NCI-H460 (cell line): ENCODE measurements around the gene GUK1. TPM values are rescaled to one million over a fixed set of nuclear protein-coding genes. Genes with fewer than 3 reads are reported as not detected.
"Not testable (repeated sequence)": the region's sequence is repeated elsewhere in the genome, so short reads cannot be mapped to it uniquely, and the experiment has no call there.

Source experiments
- DNase-seq: peaks from one replicate; pipeline ENCODE4 v3.0.0-alpha.2; 2016; ENCODE audit warnings: low read depth; ENCODE audit errors: extremely low read depth
- total RNA-seq: library from RNA; depleted of rRNA; stranded (reverse); fragments of >200 nt; shearing (Covaris generic); gene quantifications from 2 replicates; pipeline ENCODE4 v1.2.3, GENCODE V29; 2014

Gene GUK1
- total RNA-seq, 1 experiment from 2014 or later: 169 TPM

DNA sequence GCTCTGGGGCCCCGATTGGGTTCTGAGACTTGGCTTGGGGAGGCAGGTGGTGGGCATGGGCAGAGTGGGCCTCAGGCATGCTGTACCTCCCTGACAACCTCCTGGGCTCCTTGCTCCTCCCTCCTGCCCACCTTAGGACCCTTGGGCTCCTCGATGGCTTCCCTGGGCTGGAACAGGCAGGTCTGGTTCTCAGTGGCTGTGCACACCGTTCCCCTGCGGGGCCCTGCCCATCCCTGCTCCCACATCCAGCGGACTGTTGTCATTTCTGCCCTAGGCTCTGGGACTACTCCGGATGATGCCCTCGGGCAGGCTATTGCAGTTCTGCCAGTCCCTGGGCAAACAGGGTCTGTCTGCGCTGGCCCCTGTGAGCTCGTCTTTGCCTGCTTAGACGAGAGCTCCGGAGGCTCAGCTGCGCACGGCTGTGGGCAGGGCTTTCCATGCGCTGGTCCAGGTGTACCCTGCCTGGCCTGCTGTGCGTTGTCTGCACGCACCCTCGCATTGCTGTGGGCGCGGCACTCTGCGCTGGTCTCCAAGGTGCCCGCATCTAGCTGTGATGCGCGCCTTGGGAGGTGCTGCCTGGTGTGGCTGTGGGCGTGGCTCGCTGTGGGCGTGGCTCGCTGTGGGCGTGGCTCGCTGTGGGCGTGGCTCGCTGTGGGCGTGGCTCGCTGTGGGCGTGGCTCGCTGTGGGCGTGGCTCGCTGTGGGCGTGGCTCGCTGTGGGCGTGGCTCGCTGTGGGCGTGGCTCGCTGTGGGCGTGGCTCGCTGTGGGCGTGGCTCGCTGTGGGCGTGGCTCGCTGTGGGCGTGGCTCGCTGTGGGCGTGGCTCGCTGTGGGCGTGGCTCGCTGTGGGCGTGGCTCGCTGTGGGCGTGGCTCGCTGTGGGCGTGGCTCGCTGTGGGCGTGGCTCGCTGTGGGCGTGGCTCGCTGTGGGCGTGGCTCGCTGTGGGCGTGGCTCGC, 33.7 kb downstream of the GUK1 start:
- DNase-seq: not testable (repeated sequence)

GRCh38 chr1:228174482-228175315, 34.6 kb downstream of the GUK1 start:
- DNase-seq: no peak

- DNase-seq: no peak
Measured at GRCh38 chr1:228175316-228176023, 35.4 kb downstream of the GUK1 start.

GRCh38 chr1:228176024-228176395, 35.9 kb downstream of the GUK1 start:
- no peak for DNase-seq

DNA sequence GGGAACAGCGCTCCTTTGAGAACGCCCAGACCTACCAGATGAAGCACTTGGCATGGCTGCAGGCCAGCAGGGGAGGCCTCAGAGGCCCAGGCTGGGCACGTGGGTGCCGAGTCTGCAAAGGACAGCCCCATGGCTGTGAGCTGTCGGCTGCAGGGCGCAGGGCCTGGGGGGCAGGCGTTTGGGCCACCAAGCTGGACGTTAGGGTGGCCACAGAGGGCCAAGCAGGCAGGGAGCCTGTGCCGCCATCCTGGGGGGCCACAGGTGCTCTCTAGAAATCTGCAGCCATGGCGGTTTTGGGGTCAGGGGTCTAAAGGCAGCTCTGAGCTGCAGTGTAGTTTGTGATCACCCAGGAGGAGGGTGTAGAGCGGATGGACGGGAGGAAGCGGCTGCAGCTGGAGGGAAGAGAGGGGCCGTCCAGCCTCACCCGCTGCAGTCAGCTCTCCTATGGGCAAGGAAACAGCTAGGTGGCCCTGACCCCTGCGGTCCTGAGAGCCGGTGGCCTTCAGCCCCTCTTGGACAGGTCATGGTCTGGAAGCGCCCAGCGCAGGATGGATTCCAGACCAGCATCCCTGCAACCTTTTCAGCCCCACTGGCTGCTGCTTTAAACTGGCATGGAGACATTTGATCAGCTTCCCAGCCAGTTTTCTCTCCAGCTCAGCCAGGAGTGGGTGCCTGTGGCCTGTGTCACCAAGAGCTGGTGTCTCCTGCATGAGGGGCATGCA, 36.5 kb downstream of the GUK1 start:
- no peak for DNase-seq

- no peak for DNase-seq
Measured at GRCh38 chr1:228177183-228177475, 37.0 kb downstream of the GUK1 start.

DNA sequence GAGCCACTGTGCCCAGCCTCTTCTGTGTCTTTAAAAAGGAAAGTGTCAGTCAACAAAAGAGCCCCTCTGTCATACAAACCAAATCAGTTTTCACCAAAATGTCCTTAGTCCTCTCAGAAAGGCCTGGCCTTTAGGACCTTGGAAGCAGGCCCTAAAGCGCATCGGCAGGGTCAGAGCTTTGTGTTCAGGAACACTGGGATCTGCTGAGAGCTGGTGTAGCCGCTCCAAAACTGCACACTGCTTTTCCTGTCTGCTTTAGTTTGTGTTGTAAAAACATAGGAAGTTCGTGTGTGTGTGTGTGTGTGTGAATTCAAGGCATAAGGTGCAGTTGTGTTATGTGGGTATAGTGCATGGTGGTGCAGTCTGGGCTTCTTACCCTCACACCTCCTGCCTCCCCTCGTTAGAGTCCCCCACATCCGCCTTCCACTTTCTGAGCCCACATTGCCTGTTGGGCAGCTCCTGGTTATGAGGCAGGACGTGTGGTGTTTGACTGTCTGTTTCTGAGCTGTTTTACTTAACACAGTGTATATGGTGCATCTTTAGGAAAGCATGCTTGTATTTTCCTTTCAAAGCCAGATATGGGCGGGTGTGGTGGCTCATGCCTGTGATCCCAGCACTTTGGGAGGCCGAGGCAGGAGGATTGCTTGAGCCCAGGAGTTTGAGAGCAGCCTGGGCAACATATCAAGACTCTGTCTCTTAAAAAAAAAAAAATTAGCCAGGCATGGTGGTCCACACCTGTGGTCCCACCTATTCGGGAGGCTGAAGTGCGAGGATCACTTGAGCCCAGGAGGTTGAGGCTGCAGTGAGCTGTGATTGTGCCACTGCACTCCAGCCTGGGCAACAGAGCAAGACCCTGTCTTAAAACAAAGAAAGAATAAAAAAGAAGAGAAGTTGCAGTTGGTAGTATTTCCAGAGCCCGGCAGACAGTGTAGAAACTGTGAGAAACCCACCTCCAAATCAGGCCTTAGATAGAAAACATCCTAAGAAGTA, 37.9 kb downstream of the GUK1 start:
- no peak for DNase-seq

DNA sequence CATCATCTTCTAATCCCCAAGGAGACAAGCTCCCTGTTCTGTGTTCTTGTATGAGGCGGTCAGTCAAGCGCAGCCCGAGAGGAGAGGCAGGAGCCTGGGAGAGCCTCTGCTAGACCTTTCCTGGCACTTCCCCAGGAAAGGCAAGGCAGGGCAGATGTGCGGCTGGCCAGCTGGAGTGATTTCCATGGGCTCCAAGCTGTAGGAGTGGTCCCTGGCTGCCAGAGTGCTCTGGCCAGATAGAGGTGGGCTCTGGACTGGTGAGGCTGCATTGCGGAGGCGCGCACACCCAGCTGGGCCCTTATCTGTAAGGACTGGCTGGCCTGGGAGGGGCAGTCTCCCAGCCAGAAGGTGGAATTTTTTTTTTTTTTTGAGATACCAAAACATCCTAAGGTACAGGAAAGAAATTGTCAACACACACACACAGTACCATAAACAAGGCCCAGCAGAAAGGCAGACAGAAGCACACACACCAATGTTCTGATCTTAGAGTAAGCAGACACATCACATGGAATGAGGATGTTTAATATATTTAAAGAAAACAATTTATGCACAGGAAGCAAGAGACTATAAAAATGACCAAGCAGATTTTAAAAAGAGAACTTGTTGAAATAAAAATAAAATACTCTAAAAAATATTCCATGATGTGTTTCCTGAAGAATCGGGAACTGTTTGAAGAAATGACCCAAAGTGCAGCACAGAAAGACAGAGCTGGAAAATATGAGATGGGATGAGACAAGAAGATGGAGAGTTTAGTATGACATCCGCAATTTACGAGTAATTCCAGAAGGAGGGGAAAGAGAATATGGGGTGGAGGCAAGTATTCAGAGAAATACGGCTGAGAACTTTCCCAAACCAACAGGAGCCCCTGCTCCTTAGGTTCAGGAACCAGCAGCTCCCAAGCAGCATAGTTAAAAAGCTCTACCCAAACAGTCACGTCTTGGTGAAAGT, 38.9 kb downstream of the GUK1 start:
- DNase-seq: no peak

DNA sequence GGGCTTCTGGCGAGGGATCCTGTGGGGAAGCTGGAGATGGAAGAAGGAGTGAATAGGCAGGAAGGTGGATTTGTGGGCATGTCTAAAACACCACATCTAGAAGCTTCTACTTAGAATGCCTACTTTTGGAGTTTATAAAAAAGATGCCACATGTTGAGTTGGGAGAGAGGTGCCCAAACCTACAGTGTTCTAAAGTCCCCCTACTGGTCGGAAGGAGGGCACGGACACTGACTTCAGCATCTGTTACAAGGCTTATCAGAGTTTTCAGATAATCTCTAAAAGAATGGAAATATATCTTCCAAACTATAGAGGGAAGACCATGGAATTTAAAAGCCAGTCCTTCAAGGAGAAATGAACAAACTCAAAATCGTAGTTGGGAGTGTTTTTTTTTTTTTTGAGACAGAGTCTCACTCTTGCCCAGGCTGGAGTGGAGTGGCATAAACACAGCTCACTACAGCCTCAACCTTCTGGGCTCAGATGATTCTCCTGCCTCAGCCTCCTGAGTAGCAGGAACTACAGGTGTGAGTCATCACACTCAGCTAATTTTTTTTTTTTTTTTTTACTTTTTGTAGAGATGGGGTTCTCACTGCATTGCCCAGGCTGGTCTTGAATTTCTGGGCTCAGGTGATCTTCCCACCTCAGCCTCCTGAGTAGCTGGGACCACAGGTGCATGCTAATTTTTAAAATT, 40.3 kb downstream of the GUK1 start:
- no peak for DNase-seq

DNA sequence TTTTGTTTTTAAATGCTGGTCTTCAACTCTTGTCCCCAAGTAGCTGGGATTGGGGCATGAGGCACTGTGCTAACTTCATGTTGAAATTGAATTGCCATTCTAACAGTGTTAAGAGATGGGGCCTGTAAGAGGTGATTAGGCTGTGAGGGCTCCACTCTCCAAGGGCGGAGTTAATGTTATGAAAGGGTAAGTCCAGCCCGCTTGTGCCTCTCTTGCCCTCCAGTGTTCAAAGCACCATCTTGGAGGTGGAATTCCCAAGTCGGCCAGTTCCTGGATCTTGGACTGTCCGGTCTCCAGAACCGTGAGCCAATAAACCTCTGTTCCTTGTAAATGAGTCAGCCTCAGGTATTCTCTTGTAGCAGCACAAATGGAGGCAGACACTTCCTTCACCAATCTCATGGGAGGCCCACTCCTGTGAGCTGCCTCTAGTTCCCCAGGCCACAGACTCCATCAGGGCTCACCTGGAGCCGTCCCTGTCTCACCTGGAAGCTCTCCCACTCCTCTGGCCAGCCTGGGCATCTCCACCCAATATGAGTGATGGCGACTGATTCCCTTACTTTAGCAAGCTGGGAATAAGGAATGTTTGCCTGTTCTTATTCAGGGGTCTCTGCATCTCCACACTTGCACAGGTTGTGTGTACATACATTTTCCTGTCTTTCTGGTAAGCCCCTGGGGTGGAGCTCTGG, 41.0 kb downstream of the GUK1 start:
- DNase-seq: no peak

- DNase-seq: no peak
Measured at GRCh38 chr1:228181645-228182034, 41.6 kb downstream of the GUK1 start.

GRCh38 chr1:228182296-228183030, 42.4 kb downstream of the GUK1 start:
- no peak for DNase-seq

DNA sequence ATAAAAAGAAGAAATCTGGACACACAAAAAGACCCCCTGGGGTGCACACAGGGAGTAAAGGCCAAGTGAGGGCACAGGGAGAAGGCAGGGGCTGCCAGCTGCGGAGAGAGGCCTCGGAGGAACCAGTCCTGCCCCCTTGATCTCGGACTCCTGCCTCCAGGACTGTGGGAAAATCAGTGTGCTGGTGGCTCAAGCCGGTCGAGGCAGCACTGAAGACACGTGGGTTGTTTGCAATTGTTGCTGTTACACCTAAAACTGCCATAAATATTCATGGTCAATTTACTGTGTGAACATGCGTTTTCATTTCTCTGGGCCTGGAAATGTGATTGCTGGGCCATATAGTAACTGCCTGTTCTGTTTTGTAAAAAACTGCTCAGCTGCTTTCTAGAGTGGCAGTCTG, 44.1 kb downstream of the GUK1 start:
- DNase-seq: no peak

GRCh38 chr1:228185641-228185965, 45.5 kb downstream of the GUK1 start:
- DNase-seq: no peak

DNA sequence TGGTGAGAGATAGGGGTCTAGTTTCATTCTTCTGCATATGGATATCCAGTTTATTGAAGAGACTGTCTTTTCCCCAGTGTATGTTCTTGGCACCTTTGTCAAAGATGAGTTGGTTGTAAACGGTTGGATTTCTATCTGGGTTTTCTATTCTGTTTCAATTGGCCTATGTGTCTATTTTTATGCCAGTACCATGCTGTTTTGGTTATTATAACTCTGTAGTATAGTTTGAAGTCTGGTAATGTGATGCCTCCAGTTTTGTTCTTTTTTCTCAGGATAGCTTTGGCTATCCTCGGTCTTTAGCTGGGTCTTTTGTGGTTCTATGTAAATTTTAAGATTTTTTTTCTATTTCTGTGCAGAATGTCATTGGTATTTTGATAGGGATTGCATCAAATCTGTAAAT, 48.2 kb downstream of the GUK1 start:
- not testable (repeated sequence) for DNase-seq

GRCh38 chr1:228190182-228190581, 50.1 kb downstream of the GUK1 start:
- no peak for DNase-seq

- DNase-seq: no peak
Measured at GRCh38 chr1:228190778-228191177, 50.7 kb downstream of the GUK1 start.
